Activated CD4-positive, alpha-beta T cell treated with anti-CD3 and anti-CD28 coated beads, Interleukin-2, amount 10 ng/mL, durations not matched to agents 24 days and 14 days (primary cell): ENCODE data around the gene XPO1. TPM values are rescaled to one million over a fixed set of nuclear protein-coding genes. Genes with fewer than 3 reads are reported as not detected.
"Not testable (repeated sequence)": the region's sequence is repeated elsewhere in the genome, so short reads cannot be mapped to it uniquely, and the experiment has no call there.

Experiments
- DNase-seq: peaks from one replicate; pipeline ENCODE4 v3.0.0; 2022
- H3K27ac Mint-ChIP-seq: one replicate; pipeline ENCODE4 v1.8.0; 2022; ENCODE audit warnings: mild to moderate bottlenecking, mixed read lengths
- H3K27me3 Mint-ChIP-seq: one replicate; pipeline ENCODE4 v1.8.0; 2022; ENCODE audit warnings: mixed read lengths
- H3K36me3 Mint-ChIP-seq: one replicate; pipeline ENCODE4 v1.8.0; 2022; ENCODE audit warnings: low read depth, mild to moderate bottlenecking, mixed read lengths
- H3K4me1 Mint-ChIP-seq: one replicate; pipeline ENCODE4 v1.8.0; 2021; ENCODE audit warnings: mixed read lengths
- H3K4me3 Mint-ChIP-seq: one replicate; pipeline ENCODE4 v1.8.0; 2022; ENCODE audit warnings: mild to moderate bottlenecking, moderate library complexity, mixed read lengths
- H3K9me3 Mint-ChIP-seq: one replicate; pipeline ENCODE4 v1.8.0; 2021; ENCODE audit warnings: mixed read lengths
- intact Hi-C: fragments of 100-400 bp; cut with micrococcal nuclease; formaldehyde crosslinking; loops from one replicate; pipeline ENCODE4 v1.15.1; 2023
- total RNA-seq: library from RNA; stranded (reverse); gene quantifications from 2 replicates; pipeline ENCODE4 v1.2.3, GENCODE V29; 2022

XPO1 gene
- total RNA-seq, 1 donor from 2014 or later, result 230 TPM

DNA sequence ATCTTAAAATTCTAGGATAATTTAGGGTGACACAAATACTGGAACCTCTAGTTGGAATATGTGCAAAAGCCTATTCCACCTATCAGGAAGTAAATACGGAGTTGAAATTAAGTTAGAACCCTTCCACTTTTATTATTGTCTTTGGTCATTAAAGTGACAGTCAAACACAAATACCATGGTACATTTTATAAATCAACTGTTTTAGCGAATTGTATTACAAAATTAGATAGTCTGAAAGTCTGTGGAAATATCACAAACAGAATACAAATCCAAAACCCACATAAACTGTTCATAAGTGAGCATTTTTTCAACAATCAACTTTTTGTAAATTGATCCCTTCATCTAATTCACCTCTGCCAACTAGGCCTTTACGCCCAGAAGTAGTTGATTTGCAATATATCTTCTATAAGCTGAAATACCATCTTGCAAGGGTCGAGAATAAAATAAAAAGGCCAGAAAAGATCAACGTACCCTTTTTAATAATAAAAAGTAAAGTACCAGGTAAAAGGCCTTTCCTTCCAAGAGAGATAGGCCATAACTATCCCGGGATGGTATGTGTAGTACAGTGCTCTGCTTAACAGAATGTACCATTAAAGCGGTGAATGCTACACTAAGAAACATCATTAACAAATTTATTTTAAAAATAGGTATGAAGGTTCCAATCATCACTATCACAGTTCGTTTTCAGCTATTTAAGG lies 68.6 kb downstream of the XPO1 start:
- Mint-ChIP-seq H3K4me1 (peaks cover 21% of the 10 kb centered on the region), H3K27me3 (no peaks in the 10 kb centered on the region), H3K9me3 (no peaks in the 10 kb centered on the region), H3K36me3 (peaks cover 22% of the 10 kb centered on the region), H3K27ac (peak overlapping the region; percentile 95), H3K4me3 (peak overlapping the region; percentile 94)
- intact Hi-C loops, result loop anchor here (1.0 to 10.0 kb wide), 4 partner anchors 43 to 419 kb away; partner anchors contain the start of genes CCT4 and FAM161A
- DNase-seq, result no peak

DNA sequence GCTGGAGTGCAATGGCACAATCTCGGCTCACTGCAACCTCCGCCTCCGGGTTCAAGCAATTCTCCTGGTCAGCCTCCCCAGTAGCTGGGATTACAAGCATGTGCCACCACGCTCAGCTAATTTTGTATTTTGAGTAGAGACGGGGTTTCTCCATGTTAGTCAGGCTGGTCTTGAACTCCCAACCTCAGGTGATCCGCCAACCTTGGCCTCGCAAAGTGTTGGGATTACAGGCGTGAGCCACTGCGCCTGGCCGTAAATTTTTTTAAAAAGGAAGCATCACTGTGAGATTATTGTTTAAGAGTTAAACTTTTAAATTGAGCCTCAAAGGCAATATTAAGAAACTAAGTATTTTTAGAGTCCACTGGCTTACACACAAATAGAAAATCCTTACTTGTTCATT lies 69.9 kb downstream of the XPO1 start:
- H3K27ac Mint-ChIP-seq, H3K9me3 Mint-ChIP-seq, intact Hi-C loops, H3K27me3 Mint-ChIP-seq, DNase-seq: not testable (repeated sequence)
- H3K4me1 Mint-ChIP-seq, result peaks cover 28% of the 10 kb centered on the region
- peaks cover 22% of the 10 kb centered on the region for H3K36me3 Mint-ChIP-seq
- H3K4me3 Mint-ChIP-seq, result peak overlapping the region; percentile 94

DNA sequence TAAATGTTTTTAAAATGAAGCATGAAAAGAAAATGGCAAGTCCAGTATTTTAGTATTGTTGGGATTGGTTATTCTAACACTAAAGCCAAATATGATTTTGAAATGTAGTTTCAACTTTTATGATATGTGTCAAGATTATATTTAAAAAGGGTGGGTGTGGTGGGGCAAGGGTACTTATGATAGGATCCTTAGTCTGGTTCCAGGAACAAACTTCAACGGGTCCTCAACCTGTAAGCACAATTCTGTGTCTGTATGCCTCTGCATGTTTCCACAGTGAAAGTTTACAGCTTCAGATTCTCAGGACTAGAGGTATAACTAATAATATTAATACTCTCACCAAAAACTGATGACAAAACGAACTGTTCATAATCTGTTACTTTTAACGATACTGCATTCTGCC lies 73.1 kb downstream of the XPO1 start:
- no peak overlapping the region for H3K27ac Mint-ChIP-seq
- no peaks in the 10 kb centered on the region for H3K9me3 Mint-ChIP-seq
- peaks cover 24% of the 10 kb centered on the region for H3K4me1 Mint-ChIP-seq
- DNase-seq, result no peak
- no peak overlapping the region for H3K4me3 Mint-ChIP-seq
- peaks cover 19% of the 10 kb centered on the region for H3K36me3 Mint-ChIP-seq
- intact Hi-C loops, result no loop called here
- no peaks in the 10 kb centered on the region for H3K27me3 Mint-ChIP-seq

DNA sequence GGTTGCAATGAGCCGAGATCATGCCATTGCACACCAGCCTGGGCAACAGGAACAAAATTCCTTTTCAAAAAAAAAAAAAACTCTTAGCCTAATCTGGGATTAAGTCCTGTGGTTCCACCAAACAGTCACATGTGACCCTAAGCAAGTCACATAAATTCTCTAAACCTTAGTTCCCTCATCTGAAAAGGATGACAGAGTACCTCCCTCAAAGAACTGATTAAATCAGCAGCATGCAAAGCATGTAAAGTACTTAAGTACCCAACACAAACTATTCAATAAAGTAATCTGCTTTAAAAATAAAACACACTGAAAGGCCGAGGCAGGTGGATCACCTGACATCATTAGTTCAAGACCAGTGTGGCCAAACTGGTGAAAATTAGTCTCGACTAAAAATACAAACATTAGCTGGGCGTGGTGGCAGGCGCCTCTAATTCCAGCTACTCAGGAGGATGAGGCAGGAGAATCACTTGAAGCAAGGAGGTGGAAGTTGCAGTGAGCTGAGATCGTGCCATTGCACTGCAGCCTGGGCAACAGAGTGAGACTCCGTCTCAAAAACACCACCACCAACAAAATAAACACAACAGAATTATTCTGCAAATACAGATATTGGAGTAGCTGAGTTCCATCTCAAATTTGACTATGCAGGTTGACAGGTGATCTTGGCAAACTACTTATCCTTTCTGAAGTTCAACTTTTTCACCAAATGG lies 74.2 kb downstream of the XPO1 start:
- intact Hi-C loops, result no loop called here
- Mint-ChIP-seq H3K27me3 (no peaks in the 10 kb centered on the region), H3K4me1 (peaks cover 24% of the 10 kb centered on the region), H3K9me3 (no peaks in the 10 kb centered on the region), H3K27ac (no peak overlapping the region), H3K36me3 (peaks cover 16% of the 10 kb centered on the region), H3K4me3 (no peak overlapping the region)
- DNase-seq, result no peak

DNA sequence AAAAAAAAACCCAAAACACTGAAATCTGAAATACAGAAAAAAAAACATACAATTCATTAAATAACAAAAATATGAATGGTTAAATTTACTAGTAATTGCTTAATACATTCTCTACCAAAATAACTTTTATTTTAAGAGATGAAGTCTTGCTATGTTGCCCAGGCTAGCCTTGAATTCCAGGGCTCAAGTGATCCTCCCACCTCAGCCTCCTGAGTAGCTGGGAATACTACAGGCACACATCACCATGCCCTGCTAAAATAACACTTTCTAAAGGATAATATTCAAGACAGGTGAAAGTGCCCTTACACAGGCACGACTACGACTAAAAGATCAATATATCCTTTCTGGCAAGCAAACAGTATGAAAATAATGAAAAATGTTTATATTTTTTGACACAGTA lies 76.8 kb downstream of the XPO1 start:
- peaks cover 10% of the 10 kb centered on the region for H3K36me3 Mint-ChIP-seq
- H3K4me3 Mint-ChIP-seq, result no peak overlapping the region
- H3K9me3 Mint-ChIP-seq, result no peaks in the 10 kb centered on the region
- H3K27me3 Mint-ChIP-seq, result no peaks in the 10 kb centered on the region
- intact Hi-C loops, result no loop called here
- DNase-seq, result no peak
- no peak overlapping the region for H3K27ac Mint-ChIP-seq
- peaks cover 30% of the 10 kb centered on the region for H3K4me1 Mint-ChIP-seq

DNA sequence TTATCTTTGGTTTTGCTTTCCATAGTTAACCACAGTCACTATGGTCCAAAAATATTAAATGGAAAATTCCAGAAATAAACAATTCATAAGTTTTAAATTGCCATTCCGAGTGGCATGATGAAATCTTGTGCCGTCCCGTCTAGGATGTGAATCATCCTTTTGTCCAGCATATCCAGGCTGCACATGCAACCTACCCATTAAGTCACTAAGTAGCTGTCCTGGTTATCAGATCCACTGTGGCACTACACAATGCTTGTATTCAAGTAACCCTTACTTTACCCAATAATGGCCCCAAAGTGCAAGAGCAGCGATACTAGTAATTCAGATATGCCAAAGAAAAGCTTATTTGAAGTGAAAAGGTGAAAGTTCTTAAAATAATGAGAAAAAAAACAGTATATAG lies 78.0 kb downstream of the XPO1 start:
- intact Hi-C loops, result no loop called here
- DNase-seq, result no peak
- H3K9me3 Mint-ChIP-seq, result no peaks in the 10 kb centered on the region
- peaks cover 18% of the 10 kb centered on the region for H3K36me3 Mint-ChIP-seq
- H3K4me3 Mint-ChIP-seq, result no peak overlapping the region
- H3K27ac Mint-ChIP-seq, result no peak overlapping the region
- peaks cover 35% of the 10 kb centered on the region for H3K4me1 Mint-ChIP-seq
- no peaks in the 10 kb centered on the region for H3K27me3 Mint-ChIP-seq

DNA sequence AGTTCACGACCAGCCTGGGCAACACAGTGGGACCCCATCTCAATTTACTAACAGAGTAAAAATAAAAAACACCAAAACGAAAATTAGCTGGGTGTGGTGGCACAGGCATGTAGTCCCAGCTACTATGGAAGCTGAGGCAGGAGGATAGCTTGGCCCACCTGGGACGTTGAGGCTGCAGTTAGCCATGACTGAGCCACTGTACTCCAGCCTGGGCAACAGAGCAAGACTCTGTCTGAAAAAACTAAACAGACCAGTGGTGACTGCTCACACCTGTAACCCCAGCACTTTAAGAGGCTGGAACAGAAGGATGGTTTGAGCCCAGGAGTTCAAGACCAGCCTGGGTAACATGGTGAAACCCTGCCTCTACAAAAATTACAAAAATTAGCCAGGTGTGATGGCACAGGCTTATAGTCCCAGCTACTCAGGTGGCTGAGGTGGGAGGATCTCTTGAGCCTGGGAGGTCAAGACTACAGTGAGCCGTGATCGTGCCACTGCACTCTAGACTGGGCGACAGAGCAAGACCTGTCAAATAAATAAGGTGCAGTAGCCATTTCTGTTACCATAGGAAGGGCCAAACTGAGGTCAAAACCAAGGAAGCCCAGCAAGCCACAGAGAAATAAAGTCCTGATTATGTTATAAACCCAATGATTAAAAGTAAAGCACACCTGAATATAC lies 81.3 kb downstream of the XPO1 start:
- Mint-ChIP-seq H3K9me3 (no peaks in the 10 kb centered on the region), H3K4me1 (peaks cover 31% of the 10 kb centered on the region), H3K4me3 (no peak overlapping the region), H3K36me3 (peaks cover 20% of the 10 kb centered on the region), H3K27me3 (no peaks in the 10 kb centered on the region), H3K27ac (no peak overlapping the region)
- intact Hi-C loops, result no loop called here
- DNase-seq, result no peak

DNA sequence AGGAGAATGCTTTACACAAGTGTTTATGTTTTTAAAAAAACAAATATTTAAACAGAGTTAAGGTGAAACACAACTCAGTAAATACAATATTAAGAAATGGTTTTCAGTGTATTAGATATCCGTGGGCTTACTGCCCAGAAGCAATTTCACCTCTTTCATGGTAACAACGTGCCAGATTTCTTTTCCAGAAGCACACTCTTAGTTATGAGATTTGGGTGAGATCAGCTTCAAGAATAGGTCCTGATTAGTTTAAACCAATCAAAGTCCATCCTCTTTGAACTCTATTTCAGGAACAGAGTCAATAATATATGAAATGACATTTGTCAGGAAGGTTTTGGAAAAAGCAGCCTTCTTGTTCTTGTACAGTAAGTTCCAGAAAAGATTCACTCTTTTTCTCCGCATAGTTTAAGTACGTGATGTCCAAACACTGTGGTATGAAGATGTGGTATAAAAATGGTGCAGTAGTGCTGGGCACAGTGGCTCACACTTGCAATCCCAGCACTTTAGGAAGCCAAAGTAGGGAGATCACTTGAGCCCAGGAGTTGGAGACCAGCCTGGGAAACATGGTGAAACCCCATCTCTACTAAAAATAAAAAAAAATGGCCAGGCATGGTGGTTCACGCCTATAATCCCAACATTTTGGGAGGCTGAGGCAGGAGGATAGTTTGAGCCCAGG lies 81.9 kb downstream of the XPO1 start:
- H3K27me3 Mint-ChIP-seq, result no peaks in the 10 kb centered on the region
- intact Hi-C loops, result no loop called here
- peaks cover 24% of the 10 kb centered on the region for H3K36me3 Mint-ChIP-seq
- H3K4me1 Mint-ChIP-seq, result peaks cover 32% of the 10 kb centered on the region
- no peaks in the 10 kb centered on the region for H3K9me3 Mint-ChIP-seq
- no peak overlapping the region for H3K4me3 Mint-ChIP-seq
- H3K27ac Mint-ChIP-seq, result no peak overlapping the region
- no peak for DNase-seq

DNA sequence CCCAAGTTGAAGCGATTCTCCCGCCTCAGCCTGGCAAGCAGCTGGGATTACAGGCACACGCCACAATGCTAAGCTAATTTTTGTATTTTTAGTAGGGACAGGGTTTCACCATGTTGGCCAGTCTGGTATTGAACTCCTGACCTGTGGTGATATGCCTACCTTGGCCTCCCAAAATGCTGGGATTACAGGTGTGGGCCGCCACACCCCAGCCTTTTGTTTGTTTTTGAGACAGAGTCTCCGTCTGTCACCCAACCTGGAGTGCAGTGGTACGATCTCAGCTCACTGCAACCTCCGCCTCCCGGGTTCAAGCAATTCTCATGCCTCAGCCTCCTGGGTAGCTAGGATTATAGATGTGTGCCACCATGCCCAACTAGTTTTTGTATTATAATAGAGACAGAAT lies 83.2 kb downstream of the XPO1 start:
- H3K27me3 Mint-ChIP-seq, H3K27ac Mint-ChIP-seq, H3K9me3 Mint-ChIP-seq, intact Hi-C loops, H3K4me3 Mint-ChIP-seq, DNase-seq: not testable (repeated sequence)
- H3K36me3 Mint-ChIP-seq, result peaks cover 31% of the 10 kb centered on the region
- H3K4me1 Mint-ChIP-seq, result peaks cover 27% of the 10 kb centered on the region

DNA sequence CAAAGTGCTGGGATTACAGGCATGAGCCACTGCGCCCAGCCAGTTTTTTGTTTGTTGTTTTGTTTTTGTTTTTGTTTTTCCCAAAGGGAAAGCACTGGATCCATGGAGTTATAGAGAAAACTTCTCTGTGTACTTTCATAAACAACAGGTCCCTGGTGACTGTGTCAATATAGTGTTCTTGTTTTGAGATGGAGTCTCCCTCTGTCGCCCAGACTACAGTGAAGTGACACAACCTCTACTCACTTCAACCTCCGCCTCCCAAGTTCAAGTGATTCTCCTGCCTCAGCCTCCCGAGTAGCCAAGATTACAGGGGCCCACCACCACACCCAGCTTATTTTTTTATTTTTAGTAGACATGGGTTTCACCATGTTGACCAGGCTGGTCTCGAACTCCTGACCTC lies 83.8 kb downstream of the XPO1 start:
- intact Hi-C loops, result no loop called here
- no peak for DNase-seq
- no peak overlapping the region for H3K27ac Mint-ChIP-seq
- no peaks in the 10 kb centered on the region for H3K9me3 Mint-ChIP-seq
- H3K27me3 Mint-ChIP-seq, result no peaks in the 10 kb centered on the region
- H3K4me3 Mint-ChIP-seq, result no peak overlapping the region
- H3K4me1 Mint-ChIP-seq, result peaks cover 27% of the 10 kb centered on the region
- peaks cover 33% of the 10 kb centered on the region for H3K36me3 Mint-ChIP-seq

DNA sequence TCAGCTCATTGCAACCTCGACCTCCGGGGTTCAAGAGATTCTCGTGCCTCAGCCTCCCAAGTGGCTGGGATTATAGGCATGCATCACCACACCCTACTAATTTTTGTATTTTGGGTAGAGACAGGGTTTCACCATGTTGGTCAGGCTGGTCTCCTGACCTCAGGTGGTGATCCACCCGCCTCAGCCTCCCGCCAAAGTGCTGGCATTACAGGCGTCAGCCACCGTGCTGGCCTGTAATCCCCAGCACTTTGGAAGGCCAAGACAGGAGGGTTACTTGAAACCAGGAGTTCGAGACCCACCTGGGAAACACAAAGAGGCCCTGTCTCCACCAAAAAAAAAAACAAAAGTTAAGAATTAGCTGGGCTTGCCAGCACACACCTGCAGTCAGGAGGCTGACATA lies 85.8 kb downstream of the XPO1 start:
- no peak for DNase-seq
- intact Hi-C loops, result no loop called here
- H3K9me3 Mint-ChIP-seq, result no peaks in the 10 kb centered on the region
- H3K36me3 Mint-ChIP-seq, result peaks cover 38% of the 10 kb centered on the region
- H3K4me1 Mint-ChIP-seq, result peaks cover 13% of the 10 kb centered on the region
- no peak overlapping the region for H3K27ac Mint-ChIP-seq
- no peaks in the 10 kb centered on the region for H3K27me3 Mint-ChIP-seq
- no peak overlapping the region for H3K4me3 Mint-ChIP-seq

DNA sequence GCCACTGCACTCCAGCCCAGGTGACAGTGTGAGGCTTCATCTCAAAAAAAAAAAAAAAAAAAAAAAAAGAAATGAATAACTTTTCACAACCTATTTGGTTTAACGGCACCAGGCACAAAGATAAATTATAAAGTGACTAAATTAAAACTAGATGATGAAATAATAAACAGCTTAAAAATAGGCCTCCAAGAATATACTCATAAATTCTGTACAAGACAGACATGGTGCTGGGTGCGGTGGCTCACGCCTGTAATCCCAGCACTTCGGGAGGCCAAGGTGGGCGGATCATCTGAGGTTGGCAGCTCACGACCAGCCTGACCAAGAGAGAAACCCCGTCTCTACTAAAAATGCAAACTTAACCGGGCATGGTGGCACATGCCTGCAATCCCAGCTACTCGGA lies 87.0 kb downstream of the XPO1 start:
- Mint-ChIP-seq H3K27ac (no peak overlapping the region), H3K36me3 (peaks cover 38% of the 10 kb centered on the region), H3K27me3 (no peaks in the 10 kb centered on the region), H3K4me1 (peaks cover 9% of the 10 kb centered on the region), H3K4me3 (no peak overlapping the region), H3K9me3 (no peaks in the 10 kb centered on the region)
- intact Hi-C loops, result no loop called here
- DNase-seq, result no peak

DNA sequence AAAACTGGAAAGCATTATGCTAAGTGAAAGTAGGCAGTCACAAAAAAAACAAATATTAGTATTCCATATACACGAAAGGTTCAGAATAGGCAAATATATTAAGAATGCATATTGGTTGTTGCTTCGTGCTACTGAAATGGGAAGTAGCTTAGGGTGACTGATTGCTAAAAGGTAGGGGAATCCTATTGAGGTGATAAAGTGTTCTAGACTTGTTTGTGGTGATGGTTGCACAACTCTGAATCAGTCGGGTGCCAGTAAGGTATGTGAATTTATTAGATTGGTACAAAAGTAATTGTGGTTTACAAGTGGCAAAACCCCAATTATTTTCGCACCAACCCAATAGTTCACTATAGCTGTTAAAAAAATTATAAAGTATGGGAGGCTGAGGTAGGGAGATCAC lies 88.0 kb downstream of the XPO1 start:
- Mint-ChIP-seq H3K4me1 (peaks cover 6% of the 10 kb centered on the region), H3K27ac (no peak overlapping the region), H3K36me3 (peaks cover 33% of the 10 kb centered on the region), H3K4me3 (no peak overlapping the region), H3K27me3 (no peaks in the 10 kb centered on the region), H3K9me3 (no peaks in the 10 kb centered on the region)
- intact Hi-C loops, result no loop called here
- no peak for DNase-seq

DNA sequence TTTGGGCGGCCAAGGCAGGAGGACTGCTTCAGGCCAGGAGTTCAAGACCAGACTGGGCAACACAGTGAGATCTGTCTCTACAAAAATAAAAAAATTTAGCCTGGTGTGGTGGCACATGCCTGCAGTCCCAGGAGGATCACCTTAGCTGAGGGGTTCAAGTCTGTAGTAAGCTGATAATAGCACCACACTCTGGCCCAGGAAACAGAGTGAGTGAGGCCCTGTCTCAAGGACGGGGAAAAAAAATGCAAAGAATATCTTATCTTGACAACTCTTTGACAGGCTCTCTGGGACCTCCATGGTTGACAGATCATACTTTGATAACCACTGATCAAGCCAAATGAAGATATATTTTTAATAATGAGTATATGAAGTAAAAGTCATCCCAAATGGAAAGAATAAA lies 89.9 kb downstream of the XPO1 start:
- Mint-ChIP-seq H3K4me3 (no peak overlapping the region), H3K4me1 (peaks cover 7% of the 10 kb centered on the region), H3K27me3 (no peaks in the 10 kb centered on the region), H3K27ac (no peak overlapping the region), H3K9me3 (no peaks in the 10 kb centered on the region), H3K36me3 (peaks cover 39% of the 10 kb centered on the region)
- intact Hi-C loops, result no loop called here
- no peak for DNase-seq
